Breast epithelium (tissue), 3 donors: ENCODE data around the gene POU2F3.

ENCODE experiments used
- CTCF ChIP-seq, 3 donors: fragments of 450-650 bp; IDR thresholded peaks; one replicate each; pipeline ENCODE4 v1.5.1; 2016 to 2017; ENCODE audit warnings: antibody characterized with exemption in 3 of 3, mild to moderate bottlenecking in 3 of 3, moderate library complexity in 3 of 3
- POLR2A ChIP-seq: fragments of 450-650 bp; IDR thresholded peaks from one replicate; pipeline ENCODE4 v1.6.1; 2016; ENCODE audit warnings: antibody characterized with exemption, mild to moderate bottlenecking, moderate library complexity
- POLR2AphosphoS5 ChIP-seq, 3 donors: sonication (generic); formaldehyde crosslinking; IDR thresholded peaks; one replicate each; pipeline ENCODE4 v1.6.1; 2017; ENCODE audit warnings: antibody characterized with exemption in 3 of 3

GRCh38 chr11:120363436-120363835 lies 123.5 kb downstream of the POU2F3 start:
- no peak for TF ChIP-seq POLR2A
- no peak for TF ChIP-seq CTCF (IDR thresholded peaks at IDR 0.05)
- TF ChIP-seq POLR2AphosphoS5 (IDR thresholded peaks at IDR 0.05): no peak
